ENCODE measurements around the gene MGST3. TPM values are rescaled to one million over a fixed set of nuclear protein-coding genes. Genes with fewer than 3 reads are reported as not detected.

The MGST3 gene
- total RNA-seq, 1 experiment from 2014 or later: 90.1 TPM

GRCh38 chr1:165623624-165624023, 7.4 kb upstream of the MGST3 start:
- Histone ChIP-seq H3K27ac (no peak overlapping the region), H3K27me3 (ENCODE audit: insufficient read depth, low read depth) (no peaks in the 10 kb centered on the region), H3K9me2 (ENCODE audit: insufficient read depth) (no peaks in the 10 kb centered on the region), H3K4me1 (replicated peaks; ENCODE audit: insufficient read depth) (no peaks in the 10 kb centered on the region), H3K9me3 (ENCODE audit: insufficient read depth, low read depth) (no peaks in the 10 kb centered on the region), H3K79me2 (ENCODE audit: low read depth) (no peaks in the 10 kb centered on the region), H3K4me2 (no peak overlapping the region), H3K4me3 (no peak overlapping the region), H2AFZ (no peak overlapping the region), H3F3A (ENCODE audit: insufficient read depth, low read depth) (no peaks in the 10 kb centered on the region), H3K36me3 (ENCODE audit: low read depth) (no peaks in the 10 kb centered on the region), H4K20me1 (ENCODE audit: insufficient read depth) (no peaks in the 10 kb centered on the region)
- no TSS peak for BruUV-seq (replicated peaks)
- no peak for TF ChIP-seq EZH2 (IDR thresholded peaks at IDR 0.05; ENCODE audit: low read depth)
- POLR2A ChIA-PET (ENCODE audit: unreplicated experiment): no interaction called here
- CTCF ChIA-PET: no interaction called here
- intact Hi-C loops (cut with micrococcal nuclease; ENCODE audit: unreplicated experiment): no loop called here
- no peak for DNase-seq

GRCh38 chr1:165624441-165624840, 6.6 kb upstream of the MGST3 start:
- POLR2A ChIA-PET (ENCODE audit: unreplicated experiment): no interaction called here

GRCh38 chr1:165628147-165628822, 2.7 kb upstream of the MGST3 start:
- no peaks in the 10 kb centered on the region for H3K36me3 ChIP-seq (ENCODE audit: low read depth)
- H2AFZ ChIP-seq: no peak overlapping the region
- no peak for DNase-seq
- H3K27ac ChIP-seq: no peak overlapping the region
- POLR2A ChIA-PET (ENCODE audit: unreplicated experiment): no interaction called here
- no TSS peak for BruUV-seq (replicated peaks)
- CTCF ChIA-PET: no interaction called here
- no peak overlapping the region for H3K4me2 ChIP-seq
- no peak overlapping the region for H3K4me3 ChIP-seq
- peaks cover 29% of the 10 kb centered on the region for H3F3A ChIP-seq (ENCODE audit: insufficient read depth, low read depth)
- TF ChIP-seq EZH2 (IDR thresholded peaks at IDR 0.05; ENCODE audit: low read depth): no peak
- no peaks in the 10 kb centered on the region for H3K9me3 ChIP-seq (ENCODE audit: insufficient read depth, low read depth)
- H3K4me1 ChIP-seq (replicated peaks; ENCODE audit: insufficient read depth): peaks cover 18% of the 10 kb centered on the region
- intact Hi-C loops (cut with micrococcal nuclease; ENCODE audit: unreplicated experiment): no loop called here
- no peaks in the 10 kb centered on the region for H4K20me1 ChIP-seq (ENCODE audit: insufficient read depth)
- H3K79me2 ChIP-seq (ENCODE audit: low read depth): peaks cover 10% of the 10 kb centered on the region
- H3K9me2 ChIP-seq (ENCODE audit: insufficient read depth): no peaks in the 10 kb centered on the region
- no peaks in the 10 kb centered on the region for H3K27me3 ChIP-seq (ENCODE audit: insufficient read depth, low read depth)

More at GRCh38 chr1:165624441-165624840, 6.6 kb upstream of the MGST3 start:
- no TSS peak for BruUV-seq (replicated peaks)
- H3K9me2 ChIP-seq (ENCODE audit: insufficient read depth): no peaks in the 10 kb centered on the region
- no peak overlapping the region for H3K27ac ChIP-seq
- H4K20me1 ChIP-seq (ENCODE audit: insufficient read depth): no peaks in the 10 kb centered on the region
- intact Hi-C loops (cut with micrococcal nuclease; ENCODE audit: unreplicated experiment): no loop called here
- DNase-seq: no peak
- H3K27me3 ChIP-seq (ENCODE audit: insufficient read depth, low read depth): no peaks in the 10 kb centered on the region
- no peak overlapping the region for H2AFZ ChIP-seq
- no peak overlapping the region for H3K4me2 ChIP-seq
- H3K4me1 ChIP-seq (replicated peaks; ENCODE audit: insufficient read depth): no peaks in the 10 kb centered on the region
- TF ChIP-seq CTCF (conservative IDR thresholded peaks at IDR 0.05) (no peak), EZH2 (IDR thresholded peaks at IDR 0.05; ENCODE audit: low read depth) (no peak)
- CTCF ChIA-PET: no interaction called here
- no peak overlapping the region for H3K4me3 ChIP-seq
- no peaks in the 10 kb centered on the region for H3K79me2 ChIP-seq (ENCODE audit: low read depth)
- H3F3A ChIP-seq (ENCODE audit: insufficient read depth, low read depth): peaks cover 6% of the 10 kb centered on the region; the same call in 1 of the 2 replicates
- H3K9me3 ChIP-seq (ENCODE audit: insufficient read depth, low read depth): no peaks in the 10 kb centered on the region
- no peaks in the 10 kb centered on the region for H3K36me3 ChIP-seq (ENCODE audit: low read depth)

- H2AFZ ChIP-seq: no peak overlapping the region
- ChIA-PET CTCF (no interaction called here), POLR2A (ENCODE audit: unreplicated experiment) (no interaction called here)
- H3K4me2 ChIP-seq: no peak overlapping the region
- H3K27me3 ChIP-seq (ENCODE audit: insufficient read depth, low read depth): no peaks in the 10 kb centered on the region
- TF ChIP-seq CTCF (conservative IDR thresholded peaks at IDR 0.05) (no peak), EZH2 (IDR thresholded peaks at IDR 0.05; ENCODE audit: low read depth) (no peak)
- intact Hi-C loops (cut with micrococcal nuclease; ENCODE audit: unreplicated experiment): no loop called here
- H3K4me1 ChIP-seq (replicated peaks; ENCODE audit: insufficient read depth): peaks cover 27% of the 10 kb centered on the region
- H3K9me2 ChIP-seq (ENCODE audit: insufficient read depth): no peaks in the 10 kb centered on the region
- H3F3A ChIP-seq (ENCODE audit: insufficient read depth, low read depth): peaks cover 29% of the 10 kb centered on the region
- no TSS peak for BruUV-seq (replicated peaks)
- DNase-seq: no peak
- no peaks in the 10 kb centered on the region for H3K9me3 ChIP-seq (ENCODE audit: insufficient read depth, low read depth)
- peaks cover 18% of the 10 kb centered on the region for H3K79me2 ChIP-seq (ENCODE audit: low read depth)
- no peaks in the 10 kb centered on the region for H3K36me3 ChIP-seq (ENCODE audit: low read depth)
- no peak overlapping the region for H3K4me3 ChIP-seq
- no peak overlapping the region for H3K27ac ChIP-seq
- no peaks in the 10 kb centered on the region for H4K20me1 ChIP-seq (ENCODE audit: insufficient read depth)
Measured at GRCh38 chr1:165629151-165629550, 1.9 kb upstream of the MGST3 start.

Data from PC-9 (cell line).